Endodermal cell (in vitro differentiated cells): ENCODE results near the gene ZNF771. TPM values are rescaled to one million over a fixed set of nuclear protein-coding genes. Genes with fewer than 3 reads are reported as not detected.

Experiments used
- DNase-seq: peaks from one replicate; pipeline ENCODE4 v3.0.0-alpha.2; 2017
- H3K27ac ChIP-seq: 2 replicates; pipeline ENCODE4 v1.5.1; 2013; ENCODE audit warnings: mild to moderate bottlenecking, low read depth, low read length, moderate library complexity
- H3K27me3 ChIP-seq: 2 replicates; pipeline ENCODE4 v1.6.1; 2013; ENCODE audit warnings: mild to moderate bottlenecking, low read length, moderate library complexity; ENCODE audit not compliant: insufficient read depth, control insufficient read depth, poor library complexity, severe bottlenecking
- H3K36me3 ChIP-seq: 2 replicates; pipeline ENCODE4 v1.7.0; 2013; ENCODE audit warnings: mild to moderate bottlenecking, low read length, moderate library complexity; ENCODE audit not compliant: control insufficient read depth, insufficient read depth
- H3K4me1 ChIP-seq: one replicate; pipeline ENCODE4 v1.7.0; 2013; ENCODE audit warnings: low read length; ENCODE audit not compliant: control insufficient read depth, insufficient read depth
- H3K4me3 ChIP-seq: 2 replicates; pipeline ENCODE4 v1.5.1; 2013; ENCODE audit warnings: mild to moderate bottlenecking, low read length, moderate library complexity
- H3K9ac ChIP-seq: 2 replicates; pipeline ENCODE4 v1.6.1; 2013; ENCODE audit warnings: mild to moderate bottlenecking, low read length, moderate library complexity; ENCODE audit not compliant: poor library complexity, severe bottlenecking; ENCODE audit errors: extremely low read depth
- H3K9me3 ChIP-seq: 2 replicates; pipeline ENCODE4 v1.6.1; 2013; ENCODE audit warnings: mild to moderate bottlenecking, low read length, moderate library complexity; ENCODE audit not compliant: control insufficient read depth
- H3K27ac Mint-ChIP-seq: 2 replicates; pipeline ENCODE4 v1.8.0; 2020; ENCODE audit warnings: mixed read lengths
- H3K27me3 Mint-ChIP-seq: 2 replicates; pipeline ENCODE4 v1.8.0; 2021; ENCODE audit warnings: mild to moderate bottlenecking, mixed read lengths; ENCODE audit not compliant: insufficient read depth
- H3K36me3 Mint-ChIP-seq: 2 replicates; pipeline ENCODE4 v1.8.0; 2020; ENCODE audit warnings: low read depth, mixed read lengths
- H3K4me1 Mint-ChIP-seq: 2 replicates; pipeline ENCODE4 v1.8.0; 2020; ENCODE audit warnings: mixed read lengths
- H3K4me3 Mint-ChIP-seq: 2 replicates; pipeline ENCODE4 v1.8.0; 2020; ENCODE audit warnings: mild to moderate bottlenecking, moderate library complexity, mixed read lengths
- H3K9me3 Mint-ChIP-seq: 2 replicates; pipeline ENCODE4 v1.8.0; 2020; ENCODE audit warnings: mild to moderate bottlenecking, mixed read lengths
- CTCF ChIP-seq: fragments of 200-600 bp; sonication (generic); conservative IDR thresholded peaks from 2 replicates; pipeline ENCODE4 v1.5.0; 2021; ENCODE audit warnings: antibody characterized with exemption, mild to moderate bottlenecking
- WGBS, 2 experiments: methylation state at CpG; one replicate each; pipeline versions ENCODE4 v1.1.5 to v1.1.7; 2013; ENCODE audit warnings: missing lambda C conversion rate in 2 of 2, mixed read lengths in 1 of 2; ENCODE audit not compliant: insufficient coverage in 1 of 2, insufficient read length in 1 of 2; 5-methylcytosine and 5-hydroxymethylcytosine counted together
- total RNA-seq, 2 donors: library from RNA; stranded (reverse); fragmentation: NEBNext Ultra II Directional in 1 of 2; extraction: Animal tissue kit (Norgen Biotek cat#: 25700) in 1 of 2; gene quantifications; 2 replicates in 1 of 2; 3 replicates in 1 of 2; pipeline ENCODE4 v1.2.1, GENCODE V29; 2021

The ZNF771 gene
- total RNA-seq, 2 donors from 2014 or later = 14.7 to 16.6 TPM

GRCh38 chr16:30457256-30457655 is 49.9 kb downstream of the ZNF771 start:
- no peak overlapping the region for H3K4me3 ChIP-seq
- WGBS, 2 experiments = 92% methylated on average over 1 of the region's 1 CpG; no CpG with 5 or more reads in 1 of the 2 experiments
- no peaks in the 10 kb centered on the region for H3K36me3 Mint-ChIP-seq
- no peak overlapping the region for H3K27ac ChIP-seq
- no peaks in the 10 kb centered on the region for H3K36me3 ChIP-seq
- H3K4me3 Mint-ChIP-seq = no peak overlapping the region
- no peak for TF ChIP-seq CTCF
- no peak overlapping the region for H3K9ac ChIP-seq
- H3K4me1 Mint-ChIP-seq = peaks cover 22% of the 10 kb centered on the region
- no peaks in the 10 kb centered on the region for H3K27me3 Mint-ChIP-seq
- no peaks in the 10 kb centered on the region for H3K9me3 Mint-ChIP-seq
- H3K4me1 ChIP-seq = no peaks in the 10 kb centered on the region
- H3K9me3 ChIP-seq = no peaks in the 10 kb centered on the region
- no peaks in the 10 kb centered on the region for H3K27me3 ChIP-seq
- no peak overlapping the region for H3K27ac Mint-ChIP-seq
- no peak for DNase-seq

GRCh38 chr16:30457743-30458560 is 50.5 kb downstream of the ZNF771 start:
- H3K4me3 ChIP-seq = no peak overlapping the region
- H3K36me3 ChIP-seq = no peaks in the 10 kb centered on the region
- H3K9me3 Mint-ChIP-seq = no peaks in the 10 kb centered on the region
- H3K9ac ChIP-seq = no peak overlapping the region
- H3K27ac Mint-ChIP-seq = no peak overlapping the region
- no peak for DNase-seq
- no peaks in the 10 kb centered on the region for H3K36me3 Mint-ChIP-seq
- H3K27ac ChIP-seq = no peak overlapping the region
- TF ChIP-seq CTCF = no peak
- no peaks in the 10 kb centered on the region for H3K9me3 ChIP-seq
- H3K4me3 Mint-ChIP-seq = no peak overlapping the region
- no peaks in the 10 kb centered on the region for H3K27me3 ChIP-seq
- H3K27me3 Mint-ChIP-seq = no peaks in the 10 kb centered on the region
- H3K4me1 ChIP-seq = no peaks in the 10 kb centered on the region
- peaks cover 17% of the 10 kb centered on the region for H3K4me1 Mint-ChIP-seq
- 87 to 92% methylated on average over 12 to 16 of the region's 16 CpGs for WGBS, 2 experiments

GRCh38 chr16:30458561-30459394 is 51.4 kb downstream of the ZNF771 start:
- Mint-ChIP-seq H3K9me3 (peaks cover 3% of the 10 kb centered on the region), H3K36me3 (no peaks in the 10 kb centered on the region), H3K4me1 (peaks cover 16% of the 10 kb centered on the region), H3K4me3 (no peak overlapping the region), H3K27me3 (no peaks in the 10 kb centered on the region), H3K27ac (no peak overlapping the region)
- Histone ChIP-seq H3K4me3 (no peak overlapping the region), H3K9me3 (no peaks in the 10 kb centered on the region), H3K27me3 (no peaks in the 10 kb centered on the region), H3K9ac (no peak overlapping the region), H3K4me1 (no peaks in the 10 kb centered on the region), H3K36me3 (no peaks in the 10 kb centered on the region), H3K27ac (no peak overlapping the region)
- 91% methylated on average over 13 to 22 of the region's 22 CpGs for WGBS, 2 experiments
- no peak for TF ChIP-seq CTCF
- no peak for DNase-seq
